ENCODE data around the gene TSPAN15.

The TSPAN15 gene

GRCh38 chr10:69489506-69490090, 38.3 kb downstream of the TSPAN15 start:
- no peak for DNase-seq

DNA sequence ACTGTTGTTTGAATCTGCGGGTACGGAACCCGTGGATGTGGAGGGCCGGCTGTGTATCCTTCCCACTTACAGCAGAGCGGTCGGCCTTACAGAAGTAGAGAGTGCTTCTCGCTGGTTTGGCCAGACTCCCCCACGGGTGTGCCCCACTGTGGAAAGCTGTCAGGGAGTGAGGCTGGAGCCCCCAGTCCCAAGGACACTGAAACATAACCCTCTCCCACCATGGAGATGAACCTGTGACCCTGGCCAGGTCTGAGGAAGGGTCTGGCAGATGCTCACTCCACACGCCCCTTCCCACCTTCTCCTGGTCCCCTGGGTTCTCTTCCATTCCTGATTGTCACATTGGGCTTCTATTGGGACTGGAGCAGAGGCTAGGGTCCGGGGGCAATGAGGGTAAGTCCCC, 39.6 kb downstream of the TSPAN15 start:
- no peak for DNase-seq

- DNase-seq = no peak
These were observed 40.3 kb downstream of the TSPAN15 start for GRCh38 chr10:69491611-69492010.

DNA sequence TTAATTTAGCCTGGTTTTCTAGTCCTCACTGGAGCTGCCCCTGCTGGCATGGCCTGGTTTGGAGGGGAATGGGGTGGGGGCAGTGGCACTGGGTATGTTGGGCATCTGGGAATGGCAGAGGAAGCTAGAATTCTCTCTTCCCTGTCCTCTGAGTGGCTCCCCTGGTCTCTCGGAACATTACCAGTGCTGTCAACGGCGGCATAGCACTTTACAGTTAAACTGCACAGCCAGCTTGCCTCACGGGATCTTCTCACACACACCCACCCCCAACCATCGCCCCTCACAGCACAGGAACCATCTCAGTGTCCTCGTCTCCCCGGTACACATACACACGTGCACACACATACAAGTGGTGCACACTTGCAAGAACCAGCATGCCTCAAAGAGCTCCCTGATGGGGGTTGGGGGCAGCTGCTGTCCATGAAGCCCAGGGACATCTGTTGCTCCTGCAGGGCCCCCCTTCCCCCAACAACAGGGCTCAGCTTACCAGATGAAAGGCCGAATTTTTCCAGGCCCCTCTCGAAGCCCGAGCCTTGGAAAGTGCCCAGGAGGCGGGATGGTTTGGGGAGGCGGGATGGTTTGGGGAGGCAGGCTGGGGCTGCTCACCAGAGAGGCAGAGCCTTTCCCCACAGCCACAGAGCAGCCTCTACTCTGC, 41.0 kb downstream of the TSPAN15 start:
- no peak for DNase-seq

GRCh38 chr10:69492746-69493462, 41.6 kb downstream of the TSPAN15 start:
- no peak for DNase-seq

GRCh38 chr10:69494626-69495558, 43.6 kb downstream of the TSPAN15 start:
- no peak for DNase-seq

DNA sequence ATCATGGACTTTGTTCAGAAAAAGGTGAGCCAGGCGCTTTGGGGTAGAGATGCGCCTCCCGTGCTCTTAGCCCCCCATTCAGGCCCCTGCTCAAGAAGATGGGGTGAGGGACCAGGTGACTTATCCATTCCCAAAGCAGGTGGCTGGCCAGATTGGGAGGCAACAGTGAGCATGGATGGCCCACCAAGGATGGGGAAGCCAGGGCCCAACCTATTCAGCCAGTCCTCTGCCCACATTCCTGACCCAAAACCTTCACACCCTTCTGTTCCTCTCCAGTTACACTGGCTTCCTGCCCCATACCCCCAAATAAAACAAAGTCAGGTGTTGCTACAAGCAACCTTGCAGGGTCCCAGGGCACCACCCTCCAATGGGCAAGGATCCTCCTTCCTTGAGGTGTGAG, 44.4 kb downstream of the TSPAN15 start:
- no peak for DNase-seq

DNA sequence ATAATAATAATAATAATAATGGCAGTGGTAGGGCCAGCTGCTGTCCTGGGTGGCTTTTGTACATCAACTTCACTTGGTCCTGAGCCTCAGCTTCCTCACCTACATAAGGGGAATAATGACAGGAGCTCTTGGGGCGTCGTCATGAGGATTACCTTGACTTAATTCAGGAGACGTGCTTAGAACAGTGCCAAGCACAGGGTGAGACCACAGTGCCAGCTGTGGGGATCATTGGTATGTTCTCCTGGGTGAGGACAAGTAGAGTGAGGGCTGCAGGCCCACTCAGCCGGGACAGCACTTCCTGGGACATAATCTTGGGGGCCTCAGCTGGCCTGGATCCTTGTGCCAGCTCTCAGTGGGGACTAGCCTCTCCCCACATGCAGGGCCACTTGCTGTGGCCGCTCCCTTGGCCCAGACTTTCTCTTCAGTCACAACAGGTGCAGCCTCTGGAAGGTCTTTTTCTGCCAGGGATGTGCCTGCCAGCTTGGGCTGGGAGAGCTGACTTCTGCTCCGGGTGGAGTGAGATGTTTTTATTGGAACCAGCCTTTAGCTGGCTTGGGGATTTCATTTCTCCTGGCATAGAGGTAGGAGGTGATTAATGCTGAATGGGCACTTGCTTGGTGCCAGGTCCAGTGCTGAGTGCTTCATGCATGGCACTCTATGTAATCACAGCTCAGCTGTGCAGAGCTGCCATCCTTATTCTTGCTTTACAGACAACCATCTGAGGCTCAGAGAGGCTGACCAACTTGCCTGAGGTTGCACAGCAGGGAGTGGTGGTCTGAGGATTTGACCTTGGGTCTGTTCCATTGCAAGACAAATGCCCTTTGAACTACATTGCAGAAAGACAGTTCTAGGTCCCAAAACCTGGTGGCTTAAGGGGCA, 45.3 kb downstream of the TSPAN15 start:
- no peak for DNase-seq

DNA sequence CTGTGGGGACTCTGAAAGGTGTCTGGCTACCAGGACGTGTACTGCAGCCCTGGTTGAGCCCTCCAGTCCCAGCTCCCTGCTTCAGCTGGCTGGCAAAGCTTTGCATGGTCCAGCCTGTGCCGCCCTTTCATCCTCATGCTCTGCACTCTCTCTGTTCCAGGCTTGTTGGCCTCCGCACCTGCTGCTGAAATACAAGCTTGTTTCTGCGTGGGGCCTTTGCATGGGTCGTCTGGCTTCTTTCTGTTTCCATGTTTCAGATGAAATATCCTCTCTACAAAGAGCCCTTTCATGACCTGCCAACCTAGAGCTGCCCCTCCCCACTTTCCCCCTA, 45.9 kb downstream of the TSPAN15 start:
- no peak for DNase-seq

DNA sequence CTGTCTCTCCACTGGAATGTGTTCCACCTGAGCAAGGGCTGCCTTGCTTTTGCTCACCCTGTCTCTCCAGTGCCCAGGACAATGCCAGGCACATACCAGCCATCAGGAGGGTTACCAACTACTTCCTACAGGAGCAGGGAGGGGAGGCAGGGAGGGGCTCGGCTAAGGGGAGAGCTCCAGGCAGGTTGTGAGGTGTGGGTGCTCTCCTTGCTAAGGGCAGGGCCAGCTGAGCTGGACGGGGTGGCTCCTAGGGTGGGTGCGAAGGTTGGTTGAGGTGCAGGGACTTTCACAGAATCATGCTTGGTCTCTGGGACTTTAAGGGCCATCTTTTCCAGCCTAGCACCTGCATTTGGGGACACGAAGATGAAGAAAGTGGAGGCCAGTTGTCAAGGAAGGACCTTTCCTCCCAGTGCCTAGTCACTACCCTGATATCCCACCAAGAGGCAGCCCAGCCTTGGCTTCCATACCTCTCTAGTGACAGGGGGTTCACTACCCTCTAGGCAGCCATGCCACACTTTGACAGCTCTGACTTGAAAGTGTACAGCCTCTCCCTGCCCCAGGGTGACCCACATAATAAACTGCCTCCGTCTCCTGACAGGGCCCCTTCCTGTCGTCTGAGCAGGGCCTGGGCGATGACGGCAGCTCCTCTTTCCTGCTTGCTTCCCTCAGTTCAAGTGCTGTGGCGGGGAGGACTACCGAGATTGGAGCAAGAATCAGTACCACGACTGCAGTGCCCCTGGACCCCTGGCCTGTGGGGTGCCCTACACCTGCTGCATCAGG, 46.5 kb downstream of the TSPAN15 start:
- DNase-seq = peak; percentile 6

DNA sequence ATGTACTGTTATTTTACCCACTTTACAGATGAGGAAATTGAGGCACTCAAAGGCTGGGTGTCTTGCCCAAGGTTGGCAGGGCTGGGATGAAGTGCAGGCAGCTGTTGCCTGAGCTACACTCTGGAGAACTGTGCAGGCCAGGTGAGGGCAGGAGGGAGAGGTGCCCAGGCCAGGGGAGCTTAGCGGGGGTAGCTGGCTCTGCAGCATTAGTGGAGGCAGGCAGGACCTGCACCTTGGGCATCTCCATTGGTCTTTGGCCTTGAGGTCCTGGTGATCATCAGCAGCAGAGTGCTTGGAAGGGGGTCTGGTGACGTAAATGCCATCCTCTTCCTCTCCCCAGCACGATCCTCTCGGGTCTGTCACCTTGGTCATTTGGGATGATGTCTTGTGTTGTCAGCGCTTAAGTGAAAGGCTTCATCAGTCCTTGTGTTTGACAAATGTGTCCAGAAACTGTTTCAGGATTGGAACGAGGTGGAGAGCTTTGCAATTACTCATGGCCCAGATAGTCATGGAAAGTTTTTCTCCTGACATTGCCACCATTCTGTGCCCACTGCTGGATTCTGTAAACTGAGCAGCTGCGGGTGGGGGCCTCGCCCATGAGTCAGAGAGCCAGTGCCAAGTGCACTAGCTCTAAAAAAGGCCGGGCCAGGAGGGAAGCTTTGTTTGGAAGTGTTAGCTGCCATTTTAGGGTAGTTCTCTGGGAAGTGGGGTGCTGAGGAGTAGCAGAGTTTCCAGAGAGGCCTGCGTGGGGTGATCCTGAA, 47.6 kb downstream of the TSPAN15 start:
- no peak for DNase-seq

DNA sequence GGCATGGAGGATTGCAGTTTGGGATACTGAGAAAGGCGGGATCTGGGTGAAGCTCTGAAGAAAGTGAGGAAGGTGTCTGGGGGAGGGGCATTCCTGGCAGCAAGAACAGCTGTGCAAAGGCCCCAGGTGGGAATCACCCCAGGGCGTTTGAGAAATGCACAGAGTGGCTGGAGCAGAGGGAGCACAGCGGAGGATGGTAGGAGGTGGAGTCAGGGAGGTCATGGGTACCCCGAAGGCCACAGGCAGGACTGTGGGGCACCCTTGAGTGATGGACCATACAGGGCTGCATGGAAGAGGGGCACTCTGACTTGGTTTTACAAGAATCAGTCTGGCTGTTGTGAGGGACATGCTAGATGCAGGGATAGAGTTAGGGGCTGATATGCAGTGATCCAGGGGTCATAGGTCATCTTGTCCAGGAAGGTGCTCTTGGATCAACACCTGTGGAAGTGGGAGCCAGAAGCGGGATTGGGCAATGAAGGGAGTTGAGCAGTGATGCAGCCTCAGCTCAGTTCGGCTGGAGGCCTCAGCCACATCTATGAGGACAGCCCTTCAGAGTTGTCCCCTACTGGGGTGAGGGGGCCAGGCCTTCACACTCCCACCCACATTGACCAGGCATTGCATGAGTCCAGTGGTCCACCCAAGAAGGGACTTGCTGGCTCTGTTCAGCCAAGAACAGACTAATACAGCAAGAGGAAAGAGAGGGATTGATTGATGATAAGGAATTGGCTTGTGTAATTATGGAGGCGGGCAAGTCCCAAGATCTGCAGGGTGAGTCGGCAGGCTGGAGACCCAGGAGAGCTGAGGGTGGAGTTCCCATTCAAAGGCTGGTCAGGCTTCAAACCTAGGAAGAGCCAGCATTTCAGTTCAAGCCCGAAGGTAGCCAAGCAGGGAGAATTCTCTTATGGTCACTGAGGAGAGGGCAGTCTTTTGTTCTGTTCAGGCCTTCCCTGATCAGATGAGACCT, 48.7 kb downstream of the TSPAN15 start:
- no peak for DNase-seq

- DNase-seq = no peak
These were observed 49.7 kb downstream of the TSPAN15 start for GRCh38 chr10:69500864-69501468.

DNA sequence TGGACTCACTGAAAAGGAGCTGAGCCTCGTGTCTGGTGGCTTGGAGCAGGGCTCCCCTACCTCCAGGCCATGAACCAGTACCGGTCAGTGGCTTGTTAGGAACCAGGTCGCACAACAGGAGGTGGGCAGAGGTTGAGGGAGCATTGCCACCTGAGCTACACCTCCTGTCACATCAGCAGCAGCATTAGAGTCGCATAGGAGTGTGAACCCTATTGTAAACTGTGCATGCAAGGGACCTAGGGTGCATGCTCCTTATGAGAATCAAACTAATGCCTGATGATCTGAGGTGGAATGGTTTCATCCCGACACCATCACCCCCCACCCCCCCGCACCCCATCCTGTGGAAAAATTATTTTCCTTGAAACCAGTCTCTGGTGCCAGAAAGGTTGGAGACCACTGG, 50.4 kb downstream of the TSPAN15 start:
- no peak for DNase-seq

DNA sequence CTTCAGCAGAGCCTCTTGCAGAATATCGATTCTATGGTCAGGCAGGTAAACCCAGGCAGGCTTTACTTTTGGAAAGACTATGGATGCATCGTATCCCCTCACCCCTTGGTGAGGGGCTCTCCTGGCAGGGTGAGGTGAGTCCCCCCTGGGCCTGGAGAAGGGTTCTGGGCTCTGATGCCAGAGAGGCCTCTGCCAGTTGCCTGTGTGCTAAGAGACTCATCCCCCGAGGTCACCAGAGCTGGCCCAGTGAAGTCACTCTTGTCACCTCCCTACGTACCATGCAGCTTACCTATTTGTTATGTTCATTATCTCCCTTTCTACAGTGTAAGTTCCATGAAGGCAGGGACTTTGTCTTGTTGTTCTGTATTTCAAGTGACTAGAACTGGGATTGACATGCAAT, 51.3 kb downstream of the TSPAN15 start:
- DNase-seq = no peak

DNA sequence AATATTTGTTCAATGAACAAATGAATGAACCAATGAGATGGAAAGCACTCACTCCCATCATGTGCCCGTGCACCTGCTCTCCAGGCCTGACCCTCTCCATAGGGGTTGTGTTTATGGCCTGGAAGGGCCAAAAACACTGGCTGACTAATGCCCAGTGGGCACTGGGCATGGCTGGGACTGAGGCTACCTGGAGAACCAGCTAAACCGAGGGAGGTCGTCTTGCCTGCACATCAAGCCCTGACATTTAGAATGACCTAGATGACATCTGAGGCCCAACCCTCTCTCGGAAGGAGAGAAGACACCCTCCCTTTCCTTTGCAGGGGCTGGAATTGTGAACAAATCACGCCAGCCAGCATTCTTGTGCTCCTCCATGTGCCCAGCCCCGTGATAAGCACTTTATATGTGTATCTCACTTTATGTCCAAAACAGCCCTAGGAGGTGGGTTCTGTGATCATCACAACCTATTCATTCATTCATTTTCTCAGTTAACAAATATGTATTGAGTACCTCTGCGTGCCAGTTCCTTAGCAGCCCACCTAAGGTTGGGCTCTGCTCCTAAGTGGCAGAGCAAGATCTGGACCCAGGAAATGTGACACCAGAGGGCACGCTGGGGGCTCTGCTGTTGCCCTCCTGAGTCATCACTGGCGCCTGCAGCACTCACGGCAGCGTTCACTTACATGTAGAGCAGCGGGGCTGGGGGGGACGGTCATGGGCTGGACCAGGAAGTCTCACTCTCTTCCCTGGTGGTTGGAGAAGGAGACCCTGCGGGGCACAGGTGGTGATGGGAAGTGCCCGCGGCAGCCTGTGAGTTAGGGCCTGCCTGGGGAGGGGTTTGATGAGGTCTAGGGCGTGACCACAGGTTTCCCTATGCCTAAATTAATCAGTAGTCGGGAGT, 52.0 kb downstream of the TSPAN15 start:
- DNase-seq = no peak

DNA sequence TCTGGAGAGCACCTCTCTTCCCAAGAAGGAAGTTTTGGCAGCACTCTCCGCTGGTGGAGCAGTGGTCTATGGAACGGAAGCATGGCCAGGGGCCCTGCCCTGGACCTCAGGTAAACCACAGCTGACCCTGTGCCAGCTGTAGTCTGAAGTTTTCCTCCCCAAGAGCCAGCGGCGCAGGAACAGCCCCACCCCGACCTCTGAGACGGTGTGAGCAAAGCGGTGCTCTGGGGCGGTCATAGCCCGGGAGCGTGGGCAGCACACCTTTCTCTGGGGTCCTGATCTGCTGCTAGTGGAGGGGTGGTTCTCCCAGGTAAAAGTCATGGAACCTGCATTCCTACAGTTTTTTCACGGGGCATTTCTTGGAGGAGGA, 52.6 kb downstream of the TSPAN15 start:
- no peak for DNase-seq
